Hematopoietic multipotent progenitor cell treated with erythropoietin and hydrocortisone succinate and interleukin-3 and kit ligand, for 15 days (in vitro differentiated cells): ENCODE measurements around the gene GADD45GIP1.
"Not testable (repeated sequence)": the region's sequence is repeated elsewhere in the genome, so short reads cannot be mapped to it uniquely, and the experiment has no call there.

ENCODE experiments used
- DNase-seq: peaks from one replicate; pipeline ENCODE4 v3.0.0-alpha.2; 2015; ENCODE audit warnings: low spot score

Gene GADD45GIP1

DNA sequence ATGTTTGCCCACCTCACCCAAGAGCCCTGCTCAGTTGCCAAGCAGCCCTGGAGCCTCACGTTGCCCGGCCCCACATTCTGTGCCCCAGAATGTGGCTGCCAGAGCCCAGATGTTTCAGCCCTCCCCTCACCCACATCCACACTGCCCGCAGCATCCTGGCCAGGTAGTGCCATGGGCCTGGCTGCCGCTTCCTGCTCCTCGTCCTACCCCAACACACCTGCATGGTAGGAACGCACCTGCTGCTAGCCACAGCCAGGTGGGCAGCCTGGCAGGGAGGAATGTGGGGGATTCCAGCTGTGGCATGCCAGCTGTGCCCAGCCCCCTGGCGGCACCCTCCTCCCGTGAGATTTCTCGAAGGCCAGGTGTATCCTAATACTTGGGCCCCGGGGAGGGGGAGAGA, 30.8 kb upstream of the GADD45GIP1 start:
- no peak for DNase-seq

DNA sequence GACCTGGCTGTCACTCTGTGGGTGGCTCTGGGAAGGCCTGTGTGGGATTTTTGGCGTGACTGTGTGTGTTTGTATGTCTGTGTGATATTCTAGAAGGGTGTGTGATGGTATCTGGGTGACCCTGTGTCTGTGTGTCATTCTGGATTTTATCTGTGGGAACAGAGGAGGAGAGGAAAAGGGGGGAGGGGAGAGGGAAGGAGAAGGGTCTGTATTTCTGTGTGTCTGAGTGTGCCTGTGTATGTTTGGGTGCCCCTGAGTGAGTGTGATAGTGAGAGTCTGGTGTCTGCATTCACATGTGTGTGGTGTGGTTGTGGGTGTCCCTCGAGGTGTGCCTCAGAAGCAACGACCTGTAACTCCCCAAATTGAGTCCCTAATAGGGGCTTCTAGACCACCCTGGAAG, 30.2 kb upstream of the GADD45GIP1 start:
- DNase-seq = no peak

- DNase-seq = no peak
Observed at GRCh38 chr19:12986726-12987125, 29.7 kb upstream of the GADD45GIP1 start.

DNA sequence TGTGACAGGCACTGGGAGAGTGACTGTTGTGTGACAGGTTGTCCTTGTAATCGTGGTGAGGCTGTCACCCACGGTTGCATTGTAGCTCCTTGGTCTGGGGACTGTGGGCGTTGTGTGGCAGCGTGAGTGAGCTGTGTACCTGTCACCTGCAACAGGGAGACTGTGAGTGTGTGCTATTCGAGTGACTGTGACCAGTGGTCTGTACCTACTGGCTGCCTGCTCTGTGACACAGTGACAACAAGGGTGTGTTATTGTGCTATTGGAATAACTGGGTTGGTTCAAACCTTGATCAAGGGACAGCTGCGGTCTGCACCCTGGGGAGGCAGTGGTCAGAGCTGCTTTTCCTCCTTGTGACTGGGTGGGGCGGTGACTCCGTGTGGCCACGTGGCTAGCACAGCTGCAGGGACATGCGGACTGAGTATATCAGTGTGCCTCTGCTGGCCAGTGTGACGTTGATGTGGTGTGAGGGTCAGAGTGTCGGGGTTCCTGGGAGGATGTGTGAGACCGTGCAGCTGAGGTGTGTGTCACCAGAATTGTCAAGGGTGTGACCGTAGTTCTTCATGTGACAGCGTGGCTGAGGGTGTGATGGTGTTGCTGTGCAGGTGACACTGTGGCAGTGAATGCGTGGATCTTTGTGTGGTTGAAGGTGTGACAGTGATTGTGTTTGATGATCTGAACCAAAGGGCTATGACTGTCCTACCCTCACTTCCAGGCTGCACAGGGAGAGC, 28.2 kb upstream of the GADD45GIP1 start:
- DNase-seq = no peak

DNA sequence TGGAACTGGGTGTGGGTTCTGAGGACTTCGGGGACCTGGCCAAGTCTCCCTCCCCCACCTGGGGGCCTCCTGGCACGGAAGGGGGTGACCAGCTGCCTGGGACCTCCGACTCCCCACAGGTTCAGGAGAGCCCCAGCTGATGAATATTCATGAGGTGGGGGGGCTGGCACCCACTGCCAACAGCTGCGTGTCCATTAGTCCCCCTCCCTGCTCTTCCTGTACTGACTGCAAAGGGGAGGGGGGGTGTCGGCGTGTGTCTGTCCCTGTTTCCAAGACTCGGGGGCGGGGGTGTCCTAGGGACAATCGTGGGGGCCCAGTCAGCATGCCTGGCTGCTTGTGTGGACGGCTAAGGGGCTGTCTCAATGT, 27.6 kb upstream of the GADD45GIP1 start:
- DNase-seq = no peak

GRCh38 chr19:12984143-12984627, 27.2 kb upstream of the GADD45GIP1 start:
- no peak for DNase-seq

- peak; percentile 85 for DNase-seq
Observed at GRCh38 chr19:12983542-12984142, 26.6 kb upstream of the GADD45GIP1 start.

DNA sequence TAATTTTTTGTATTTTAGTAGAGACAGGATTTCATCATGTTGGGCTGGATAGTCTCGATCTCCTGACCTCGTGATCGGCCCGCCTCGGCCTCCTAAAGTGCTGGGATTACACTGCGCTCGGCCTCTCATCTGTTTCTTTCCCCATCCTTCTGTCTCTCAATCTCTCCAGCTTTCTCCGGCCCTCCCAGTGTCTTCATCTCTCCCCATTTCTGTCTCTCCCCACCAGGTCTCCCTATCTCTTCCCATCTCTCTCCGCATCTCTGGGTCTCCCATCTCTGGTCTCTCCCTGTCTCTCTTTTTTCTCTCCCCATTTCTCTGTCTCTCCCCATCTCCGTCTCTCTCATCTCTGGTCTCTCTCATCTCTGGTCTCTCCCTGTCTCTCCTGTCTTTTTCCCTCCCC, 26.1 kb upstream of the GADD45GIP1 start:
- DNase-seq = no peak

GRCh38 chr19:12982648-12983047, 25.6 kb upstream of the GADD45GIP1 start:
- DNase-seq = no peak

DNA sequence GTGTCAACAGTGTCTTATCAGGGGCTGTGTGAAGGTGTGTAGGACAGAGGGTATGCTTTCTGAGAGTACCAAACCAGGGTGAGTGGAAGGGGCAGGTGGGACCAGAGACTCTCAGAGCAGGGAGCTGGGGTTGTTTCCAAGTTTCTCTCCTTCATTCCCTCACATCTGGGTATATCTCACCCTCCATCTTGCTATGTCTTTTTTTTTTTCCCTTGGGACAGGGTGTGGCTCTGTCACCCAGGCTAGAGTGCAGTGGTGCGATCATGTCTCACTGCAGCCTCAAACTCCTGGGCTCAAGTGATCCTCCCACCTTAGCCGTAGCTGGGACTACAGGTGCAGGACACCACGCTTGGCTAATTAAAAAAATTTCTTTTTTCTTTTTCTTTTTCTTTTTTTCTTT, 23.0 kb upstream of the GADD45GIP1 start:
- no peak for DNase-seq

GRCh38 chr19:12976109-12976508, 19.1 kb upstream of the GADD45GIP1 start:
- not testable (repeated sequence) for DNase-seq

- DNase-seq = no peak
Observed at GRCh38 chr19:12975221-12975741, 18.3 kb upstream of the GADD45GIP1 start.

DNA sequence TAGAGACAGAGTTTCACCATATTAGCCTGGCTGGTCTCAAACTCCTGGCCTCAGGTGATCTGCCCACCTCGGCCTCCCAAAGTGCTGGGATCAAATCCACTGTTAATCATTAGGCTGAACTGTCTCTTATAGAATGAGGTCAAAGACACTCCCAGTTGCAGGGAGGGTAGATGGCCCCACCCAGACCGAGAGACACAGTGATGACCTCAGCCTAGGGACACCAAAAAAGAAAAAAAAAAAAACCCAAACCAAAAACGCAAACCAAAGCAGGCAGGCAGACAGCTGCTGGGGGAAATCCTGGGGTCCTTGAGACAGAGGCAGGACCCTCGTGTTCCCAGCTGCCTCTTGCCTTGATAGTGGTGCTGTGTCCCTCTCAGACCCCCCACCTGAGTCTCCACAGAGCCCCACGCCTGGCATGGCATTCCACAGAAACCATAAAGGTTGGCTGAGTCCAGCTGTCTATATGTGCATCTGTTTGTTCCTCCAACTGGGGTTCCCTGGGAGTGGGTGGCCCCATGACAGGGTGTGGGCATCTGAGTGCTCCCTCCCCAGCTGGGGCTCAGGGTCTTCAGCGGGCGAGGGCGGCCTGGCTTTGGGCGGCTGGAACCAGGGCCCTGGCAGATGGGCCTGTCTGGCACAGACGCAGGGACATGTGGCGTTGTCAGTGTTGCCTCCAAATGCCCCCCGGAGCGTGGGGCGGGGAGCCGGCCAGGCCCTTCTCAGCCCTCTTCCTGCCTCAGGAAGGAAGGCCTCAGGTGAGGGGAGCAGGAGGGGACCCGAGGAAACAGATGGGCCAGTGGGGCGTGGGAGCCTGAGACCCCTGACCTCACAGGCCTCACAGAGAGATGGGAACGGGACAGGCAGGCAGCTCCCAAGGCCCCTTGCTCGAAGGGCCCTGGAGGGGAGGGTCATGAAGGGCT, 17.5 kb upstream of the GADD45GIP1 start:
- peak; percentile 73 for DNase-seq

DNA sequence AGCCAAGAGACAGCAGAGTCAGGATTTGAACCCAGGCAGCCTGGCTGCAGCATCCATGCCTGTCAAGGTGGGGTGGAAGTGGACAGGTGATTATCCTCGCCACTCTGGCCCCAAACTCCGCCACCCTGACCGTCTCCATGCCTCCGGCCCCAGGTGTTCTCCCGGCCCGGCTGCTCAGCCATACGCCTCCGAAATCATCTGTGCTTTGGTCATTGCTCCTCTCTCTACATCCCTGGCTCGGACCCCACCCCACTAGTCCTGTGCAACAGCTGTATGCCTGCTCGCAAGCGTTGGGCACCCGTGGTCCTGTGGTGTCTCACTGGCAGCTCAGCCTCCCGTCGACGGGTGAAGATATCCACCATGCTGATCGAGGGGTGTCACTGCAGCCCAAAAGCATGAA, 16.2 kb upstream of the GADD45GIP1 start:
- no peak for DNase-seq

GRCh38 chr19:12970070-12970820, 13.2 kb upstream of the GADD45GIP1 start:
- no peak for DNase-seq

- DNase-seq = no peak
Observed at GRCh38 chr19:12969292-12969988, 12.4 kb upstream of the GADD45GIP1 start, which contains the start of gene DAND5. Gene DAND5 (plus strand): TSS chr19:12969576. CDS start chr19:12969661, 85 bp downstream.

DNA sequence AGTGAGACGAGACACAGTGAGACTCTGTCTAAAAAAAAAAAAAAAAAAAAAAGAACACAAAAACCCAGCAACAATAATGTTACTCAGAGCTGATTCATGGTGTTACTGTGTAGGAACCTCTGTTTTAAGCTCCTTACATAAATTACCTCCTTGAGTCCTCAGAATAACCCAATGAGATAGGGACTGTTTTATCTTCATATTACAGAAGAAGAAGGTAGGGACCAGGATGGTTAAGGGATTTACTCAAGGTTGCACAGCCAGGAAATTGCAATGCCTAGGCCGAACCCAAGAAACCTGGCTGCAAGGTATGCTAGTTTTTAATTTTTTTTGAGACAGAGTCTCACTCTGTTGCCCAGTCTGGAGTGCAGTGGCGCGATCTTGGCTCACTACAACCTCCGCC, 10.9 kb upstream of the GADD45GIP1 start:
- DNase-seq = no peak

GRCh38 chr19:12965812-12966135, 8.8 kb upstream of the GADD45GIP1 start:
- no peak for DNase-seq

GRCh38 chr19:12965017-12965811, 8.2 kb upstream of the GADD45GIP1 start:
- DNase-seq = peak; percentile 88

DNA sequence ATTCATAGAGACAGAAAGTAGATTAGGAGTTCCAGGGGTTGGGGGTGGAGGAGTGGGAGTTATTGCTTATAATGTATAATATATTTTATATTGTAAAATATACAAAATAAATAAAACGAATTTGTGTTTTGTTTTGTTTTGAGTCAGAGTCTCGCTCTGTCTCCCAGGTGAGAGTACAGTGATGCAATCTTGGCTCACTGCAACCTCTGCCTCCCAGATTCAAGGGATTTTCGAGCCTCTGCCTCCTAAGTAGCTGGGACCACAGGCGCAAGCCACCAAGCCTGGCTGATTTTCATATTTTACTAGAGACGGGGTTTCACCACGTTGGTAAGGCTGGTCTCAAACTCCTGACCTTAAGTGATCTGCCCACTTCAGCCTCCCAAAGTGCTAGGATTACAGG, 2.5 kb upstream of the GADD45GIP1 start:
- DNase-seq = no peak
